ENCODE data around the gene GRAMD1B.

DNA sequence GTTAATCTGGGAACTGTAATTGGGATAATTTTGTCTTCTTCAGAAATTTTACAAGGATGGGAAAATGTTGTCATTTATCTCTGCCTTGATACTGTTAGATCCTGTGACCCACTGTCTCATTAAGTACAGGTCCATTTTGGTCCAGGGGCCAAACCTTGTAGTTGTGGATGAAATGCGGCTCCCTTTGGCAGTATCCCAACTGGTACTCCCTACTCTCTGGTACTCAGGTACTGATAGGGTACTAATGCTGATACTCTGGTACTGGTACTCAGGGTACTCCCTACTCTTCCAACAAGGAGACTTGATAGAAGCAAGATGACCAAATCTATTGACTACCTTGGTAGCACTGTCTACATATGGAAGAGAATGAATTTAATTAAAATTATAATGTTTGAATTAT is 97.9 kb downstream of the GRAMD1B start:
- TF ChIP-seq, protein P1, sequence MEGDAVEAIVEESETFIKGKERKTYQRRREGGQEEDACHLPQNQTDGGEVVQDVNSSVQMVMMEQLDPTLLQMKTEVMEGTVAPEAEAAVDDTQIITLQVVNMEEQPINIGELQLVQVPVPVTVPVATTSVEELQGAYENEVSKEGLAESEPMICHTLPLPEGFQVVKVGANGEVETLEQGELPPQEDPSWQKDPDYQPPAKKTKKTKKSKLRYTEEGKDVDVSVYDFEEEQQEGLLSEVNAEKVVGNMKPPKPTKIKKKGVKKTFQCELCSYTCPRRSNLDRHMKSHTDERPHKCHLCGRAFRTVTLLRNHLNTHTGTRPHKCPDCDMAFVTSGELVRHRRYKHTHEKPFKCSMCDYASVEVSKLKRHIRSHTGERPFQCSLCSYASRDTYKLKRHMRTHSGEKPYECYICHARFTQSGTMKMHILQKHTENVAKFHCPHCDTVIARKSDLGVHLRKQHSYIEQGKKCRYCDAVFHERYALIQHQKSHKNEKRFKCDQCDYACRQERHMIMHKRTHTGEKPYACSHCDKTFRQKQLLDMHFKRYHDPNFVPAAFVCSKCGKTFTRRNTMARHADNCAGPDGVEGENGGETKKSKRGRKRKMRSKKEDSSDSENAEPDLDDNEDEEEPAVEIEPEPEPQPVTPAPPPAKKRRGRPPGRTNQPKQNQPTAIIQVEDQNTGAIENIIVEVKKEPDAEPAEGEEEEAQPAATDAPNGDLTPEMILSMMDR (IDR thresholded peaks at IDR 0.05): no peak
- no peak for TF ChIP-seq POLR2A (IDR thresholded peaks at IDR 0.05)
